PC-9 (cell line): ENCODE results near the gene ATG10. TPM values are rescaled to one million over a fixed set of nuclear protein-coding genes. Genes with fewer than 3 reads are reported as not detected.
A peak's percentile ranks its signal among the peaks of the same experiment; 100 is the strongest.

Experiments
- BruUV-seq: library from RNA; stranded (reverse); fragments of 400-500 nt; replicated peaks from 2 replicates; lab custom pipeline; 2021; lab: Mats Ljungman, UMichigan
- CTCF ChIA-PET: fragments of 300-600 bp; sonication (Branson Sonifier 250); formaldehyde crosslinking; loops from one replicate; lab custom pipeline; 2022; ENCODE audit warnings: antibody characterized with exemption; lab: Charles Lee
- POLR2A ChIA-PET: fragments of 300-600 bp; sonication (Branson Sonifier 250); formaldehyde crosslinking; loops from one replicate; lab custom pipeline; 2022; ENCODE audit warnings: antibody characterized with exemption; ENCODE audit not compliant: unreplicated experiment; lab: Charles Lee
- DNase-seq, 2 experiments: peaks; one replicate each; pipeline versions ENCODE4 v3.0.0 to v3.0.0-alpha.2; 2015 to 2022; ENCODE audit warnings: mixed read lengths in 1 of 2
- H2AFZ ChIP-seq: fragments of 200-600 bp; sonication (generic); 2 replicates; pipeline ENCODE4 v1.8.1; 2017; ENCODE audit warnings: antibody characterized with exemption
- H3F3A ChIP-seq: fragments of 200-600 bp; sonication (generic); 2 replicates; pipeline ENCODE4 v1.8.1; 2017; ENCODE audit warnings: antibody characterized with exemption, mild to moderate bottlenecking, low read depth; ENCODE audit not compliant: insufficient read depth
- H3K27ac ChIP-seq: fragments of 200-600 bp; sonication (generic); 2 replicates; pipeline ENCODE4 v1.6.1; 2016; ENCODE audit warnings: mixed run types
- H3K27me3 ChIP-seq: fragments of 200-600 bp; sonication (generic); 2 replicates; pipeline ENCODE4 v1.6.1; 2016; ENCODE audit warnings: low read depth, mixed run types; ENCODE audit not compliant: insufficient read depth
- H3K36me3 ChIP-seq: fragments of 200-600 bp; sonication (generic); 2 replicates; pipeline ENCODE4 v1.6.1; 2016; ENCODE audit warnings: low read depth, mixed run types
- H3K4me1 ChIP-seq: fragments of 200-600 bp; sonication (generic); replicated peaks from 2 replicates; pipeline ENCODE4 v1.6.1; 2016; ENCODE audit warnings: mixed run types; ENCODE audit not compliant: insufficient read depth
- H3K4me2 ChIP-seq: fragments of 200-600 bp; sonication (generic); 2 replicates; pipeline ENCODE4 v1.6.1; 2017; ENCODE audit warnings: mixed run types
- H3K4me3 ChIP-seq: fragments of 200-600 bp; sonication (generic); 2 replicates; pipeline ENCODE4 v1.6.1; 2016; ENCODE audit warnings: mixed run types
- H3K79me2 ChIP-seq: fragments of 200-600 bp; sonication (generic); 2 replicates; pipeline ENCODE4 v1.6.1; 2017; ENCODE audit warnings: low read depth, mixed run types
- H3K9me2 ChIP-seq: fragments of 200-600 bp; sonication (generic); 2 replicates; pipeline ENCODE4 v1.8.1; 2017; ENCODE audit warnings: mild to moderate bottlenecking; ENCODE audit not compliant: insufficient read depth
- H3K9me3 ChIP-seq: fragments of 200-600 bp; sonication (generic); 2 replicates; pipeline ENCODE4 v1.8.1; 2016; ENCODE audit warnings: low read depth; ENCODE audit not compliant: insufficient read depth
- H4K20me1 ChIP-seq: fragments of 200-600 bp; sonication (generic); 2 replicates; pipeline ENCODE4 v1.8.1; 2017; ENCODE audit not compliant: insufficient read depth
- EZH2 ChIP-seq: fragments of 200-600 bp; sonication (generic); IDR thresholded peaks from 2 replicates; pipeline ENCODE4 v1.8.0; 2017; ENCODE audit warnings: antibody characterized with exemption, low read depth
- intact Hi-C: fragments of 100-400 bp; cut with micrococcal nuclease; formaldehyde crosslinking; loops from one replicate; pipeline ENCODE4 v1.10.0; 2022; ENCODE audit not compliant: unreplicated experiment
- total RNA-seq: library from RNA; stranded (reverse); gene quantifications from 2 replicates; pipeline ENCODE4 v1.2.3, GENCODE V29; 2021
- TF ChIP-seq, protein P1 (sequence below): fragments of 200-600 bp; sonication (generic); conservative IDR thresholded peaks from 2 replicates; pipeline ENCODE4 v1.6.1; 2017; ENCODE audit warnings: mixed run types, antibody characterized with exemption, mild to moderate bottlenecking, moderate library complexity

The ATG10 gene
- total RNA-seq, 1 experiment from 2014 or later: 12.7 TPM

DNA sequence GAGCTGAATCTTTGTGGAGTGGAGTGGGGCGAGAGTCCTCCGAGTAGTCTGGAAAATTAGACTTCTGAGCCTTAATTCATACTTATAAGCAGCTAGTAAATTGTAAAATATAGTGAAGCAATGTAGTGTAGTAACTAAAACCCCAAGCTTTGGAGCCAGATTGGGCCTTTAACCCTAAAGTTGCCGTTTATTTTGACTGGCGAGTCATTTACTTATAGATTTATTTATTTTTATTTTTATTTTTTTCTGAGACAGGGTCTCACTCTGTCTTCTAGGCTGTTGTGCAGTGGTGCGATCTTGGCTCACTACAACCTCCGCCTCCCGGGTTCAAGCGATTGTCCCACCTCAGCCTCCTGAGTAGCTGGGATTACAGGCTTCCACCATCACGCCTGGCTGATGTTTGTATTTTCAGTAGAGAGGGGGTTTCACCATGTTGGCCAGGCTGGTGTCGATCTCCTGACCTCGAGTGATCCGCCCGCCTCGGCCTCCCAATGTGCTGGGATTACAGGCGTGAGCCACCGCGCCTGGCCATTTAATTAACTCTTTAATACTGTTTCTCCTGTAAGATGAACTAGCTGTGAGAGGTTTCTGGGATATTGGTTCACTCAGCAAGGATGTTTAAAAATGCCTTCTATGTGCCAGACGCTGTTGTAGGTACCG is 307.0 kb downstream of the ATG10 start:
- H3K9me2 ChIP-seq: no peaks in the 10 kb centered on the region
- intact Hi-C loops: no loop called here
- peaks cover 39% of the 10 kb centered on the region for H3F3A ChIP-seq
- peak overlapping the region; percentile 90 for H3K27ac ChIP-seq
- H3K4me1 ChIP-seq: peaks cover 17% of the 10 kb centered on the region
- H3K4me2 ChIP-seq: peak overlapping the region; percentile 100
- TF ChIP-seq, protein P1, sequence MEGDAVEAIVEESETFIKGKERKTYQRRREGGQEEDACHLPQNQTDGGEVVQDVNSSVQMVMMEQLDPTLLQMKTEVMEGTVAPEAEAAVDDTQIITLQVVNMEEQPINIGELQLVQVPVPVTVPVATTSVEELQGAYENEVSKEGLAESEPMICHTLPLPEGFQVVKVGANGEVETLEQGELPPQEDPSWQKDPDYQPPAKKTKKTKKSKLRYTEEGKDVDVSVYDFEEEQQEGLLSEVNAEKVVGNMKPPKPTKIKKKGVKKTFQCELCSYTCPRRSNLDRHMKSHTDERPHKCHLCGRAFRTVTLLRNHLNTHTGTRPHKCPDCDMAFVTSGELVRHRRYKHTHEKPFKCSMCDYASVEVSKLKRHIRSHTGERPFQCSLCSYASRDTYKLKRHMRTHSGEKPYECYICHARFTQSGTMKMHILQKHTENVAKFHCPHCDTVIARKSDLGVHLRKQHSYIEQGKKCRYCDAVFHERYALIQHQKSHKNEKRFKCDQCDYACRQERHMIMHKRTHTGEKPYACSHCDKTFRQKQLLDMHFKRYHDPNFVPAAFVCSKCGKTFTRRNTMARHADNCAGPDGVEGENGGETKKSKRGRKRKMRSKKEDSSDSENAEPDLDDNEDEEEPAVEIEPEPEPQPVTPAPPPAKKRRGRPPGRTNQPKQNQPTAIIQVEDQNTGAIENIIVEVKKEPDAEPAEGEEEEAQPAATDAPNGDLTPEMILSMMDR: no peak
- no peak for TF ChIP-seq EZH2
- H2AFZ ChIP-seq: peak overlapping the region; percentile 83
- TSS peak; percentile 84 for BruUV-seq
- peak overlapping the region; percentile 100 for H3K4me3 ChIP-seq
- H3K27me3 ChIP-seq: no peaks in the 10 kb centered on the region
- ChIA-PET CTCF (interaction anchor here (0.6 kb wide), 1 partner anchor 32 kb away, joined by 3 read pairs; no protein-coding TSS in a partner anchor), POLR2A (interaction anchor here (0.6 to 1.0 kb wide), 5 partner anchors 22 to 1045 kb away, joined by 3 to 6 read pairs (median 5); no protein-coding TSS in a partner anchor)
- peaks cover 49% of the 10 kb centered on the region for H3K79me2 ChIP-seq
- no peak for DNase-seq
- peaks cover 38% of the 10 kb centered on the region for H3K36me3 ChIP-seq
- peaks cover 9% of the 10 kb centered on the region; the same call in 1 of the 2 replicates for H4K20me1 ChIP-seq
- H3K9me3 ChIP-seq: no peaks in the 10 kb centered on the region

DNA sequence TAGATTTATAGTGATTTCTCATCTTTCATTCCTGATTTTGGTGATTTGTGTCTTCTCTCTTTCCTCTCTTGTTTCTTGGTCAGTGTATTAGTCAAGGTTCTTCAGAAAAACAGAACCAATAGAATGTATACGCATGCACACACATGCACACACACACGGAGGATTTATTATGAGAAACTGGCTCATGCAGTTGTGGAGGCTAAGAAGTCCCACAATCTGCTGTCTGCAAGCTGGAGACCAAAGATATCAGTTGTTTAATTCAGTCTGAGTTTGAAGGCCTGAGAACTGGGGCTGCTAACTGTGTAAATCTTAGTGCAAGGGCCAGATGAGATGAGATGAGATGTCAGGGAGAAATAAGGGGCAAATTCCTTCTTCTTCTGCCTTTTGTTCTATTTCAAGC is 312.1 kb downstream of the ATG10 start:
- no peak overlapping the region for H2AFZ ChIP-seq
- no peaks in the 10 kb centered on the region for H3K9me3 ChIP-seq
- no peak overlapping the region for H3K27ac ChIP-seq
- 0 out of 2 replicates have a peak, but pooled peaks cover 13% of the 10 kb centered on the region for H3K79me2 ChIP-seq
- intact Hi-C loops: no loop called here
- no peaks in the 10 kb centered on the region for H3F3A ChIP-seq
- ChIA-PET CTCF (interaction anchor here (0.7 kb wide), 1 partner anchor 24 kb away, joined by 3 read pairs; no protein-coding TSS in a partner anchor), POLR2A (no interaction called here)
- H3K36me3 ChIP-seq: no peaks in the 10 kb centered on the region
- H3K27me3 ChIP-seq: no peaks in the 10 kb centered on the region
- H3K9me2 ChIP-seq: no peaks in the 10 kb centered on the region
- peaks cover 10% of the 10 kb centered on the region for H3K4me1 ChIP-seq
- BruUV-seq: no TSS peak
- no peak overlapping the region for H3K4me3 ChIP-seq
- TF ChIP-seq, protein P1: no peak
- TF ChIP-seq EZH2: no peak
- H4K20me1 ChIP-seq: no peaks in the 10 kb centered on the region
- no peak for DNase-seq
- no peak overlapping the region for H3K4me2 ChIP-seq

DNA sequence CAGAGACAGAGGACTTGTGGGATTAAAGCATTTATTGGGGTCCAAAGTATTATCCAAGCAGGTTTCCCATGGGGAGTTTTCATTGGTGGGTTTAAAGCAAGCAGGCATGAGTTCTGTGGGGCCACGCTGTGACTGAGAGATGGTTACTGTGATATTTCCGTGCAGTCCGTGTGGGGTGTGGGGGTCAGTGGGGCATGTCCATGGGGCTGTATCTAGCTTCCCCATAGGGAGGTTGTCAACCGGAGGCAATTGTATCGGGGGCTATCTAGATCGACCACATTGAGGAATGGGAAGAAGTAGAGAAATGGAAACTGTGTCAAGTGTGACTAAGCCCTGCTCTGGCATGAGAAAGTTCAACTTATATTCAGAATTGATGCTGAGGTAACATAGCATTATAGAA is 313.4 kb downstream of the ATG10 start:
- no peaks in the 10 kb centered on the region for H3K9me2 ChIP-seq
- H3K79me2 ChIP-seq: 0 out of 2 replicates have a peak, but pooled peaks cover under 1% of the 10 kb centered on the region
- no peak overlapping the region for H2AFZ ChIP-seq
- H3F3A ChIP-seq: no peaks in the 10 kb centered on the region
- H3K4me1 ChIP-seq: no peaks in the 10 kb centered on the region
- CTCF ChIA-PET: no interaction called here
- H3K27me3 ChIP-seq: no peaks in the 10 kb centered on the region
- no peak overlapping the region for H3K4me2 ChIP-seq
- no peak for DNase-seq
- no peak overlapping the region for H3K27ac ChIP-seq
- no peaks in the 10 kb centered on the region for H3K36me3 ChIP-seq
- H4K20me1 ChIP-seq: no peaks in the 10 kb centered on the region
- POLR2A ChIA-PET: no interaction called here
- no TSS peak for BruUV-seq
- TF ChIP-seq, protein P1: no peak
- no peak for TF ChIP-seq EZH2
- no peak overlapping the region for H3K4me3 ChIP-seq
- intact Hi-C loops: no loop called here
- H3K9me3 ChIP-seq: no peaks in the 10 kb centered on the region
